HepG2 (cell line): ENCODE results near the gene ANO9. TPM values are rescaled to one million over a fixed set of nuclear protein-coding genes. Genes with fewer than 3 reads are reported as not detected.
A peak's percentile ranks its signal among the peaks of the same experiment; 100 is the strongest.

Experiments used
- ATAC-seq: fragments of 200-7000 bp; cut with Tn5 transposase; 3 replicates; pipeline ENCODE4 v1.9.1; 2020; ENCODE audit warnings: mild to moderate bottlenecking, moderate library complexity
- BruUV-seq: library from RNA; stranded (reverse); fragments of 400-500 nt; replicated peaks from 2 replicates; lab custom pipeline; 2021; lab: Mats Ljungman, UMichigan
- CTCF ChIA-PET: fragments of 300-600 bp; formaldehyde crosslinking; extraction: SDS; loops from one replicate; lab custom pipeline; 2021; ENCODE audit warnings: low total read pairs, inconsistent platforms, low intra/inter-chr PET ratio; lab: Yijun Ruan, JAX
- POLR2A ChIA-PET: fragments of 350-600 bp; sonication (Branson Sonifier 250); formaldehyde crosslinking; loops from one replicate; lab custom pipeline; 2020; ENCODE audit warnings: antibody characterized with exemption, inconsistent platforms; lab: Yijun Ruan, JAX
- DNase-seq: peaks from one replicate; pipeline ENCODE4 v3.0.0-alpha.2; 2015; ENCODE audit warnings: low spot score
- FAIRE-seq: peaks from 3 replicates; lab custom pipeline; 2011; peaks lifted over from hg19 to GRCh38; lab: Jason Lieb, UNC
- H2AFZ ChIP-seq: one replicate; pipeline ENCODE4 v1.6.1; 2011; ENCODE audit warnings: low read length, inconsistent platforms
- H3K27ac ChIP-seq: fragments of 300-600 bp; 3 replicates; pipeline ENCODE4 v1.8.0; 2011; ENCODE audit warnings: mixed run types, mild to moderate bottlenecking, mixed read lengths, low read length, inconsistent platforms; ENCODE audit not compliant: insufficient read depth; ENCODE audit errors: extremely low read length
- H3K27me3 ChIP-seq, 2 experiments: fragments of 200-600 bp in 1 of 2; 2 replicates in 1 of 2; 3 replicates in 1 of 2; pipeline versions ENCODE4 v1.6.0 to v1.8.0; 2011; ENCODE audit warnings: low read length in 2 of 2, mild to moderate bottlenecking in 2 of 2, moderate library complexity in 2 of 2, inconsistent platforms in 1 of 2; ENCODE audit not compliant: insufficient read depth in 2 of 2, control insufficient read depth in 1 of 2
- H3K36me3 ChIP-seq, 2 experiments: fragments of 200-600 bp in 1 of 2; replicated peaks in 1 of 2; 2 replicates in 1 of 2; 3 replicates in 1 of 2; pipeline versions ENCODE4 v1.5.1 to v1.8.0; 2011; ENCODE audit warnings: low read length in 2 of 2, inconsistent platforms in 1 of 2; ENCODE audit not compliant: insufficient read depth in 2 of 2, control insufficient read depth in 1 of 2
- H3K4me1 ChIP-seq: 2 replicates; pipeline ENCODE4 v1.5.1; 2012; ENCODE audit warnings: low read length, inconsistent platforms; ENCODE audit not compliant: insufficient read depth
- H3K4me2 ChIP-seq: 2 replicates; pipeline ENCODE4 v1.6.0; 2011; ENCODE audit warnings: low read depth, low read length, inconsistent platforms
- H3K4me3 ChIP-seq, 3 experiments: fragments of 200-600 bp in 1 of 3; sonication (generic), shearing (Covaris generic) in 1 of 3; replicated peaks in 1 of 3; 2 replicates each; pipeline ENCODE4 v1.5.1; 2011 to 2016; ENCODE audit warnings: low read length in 3 of 3, inconsistent platforms in 2 of 3, low read depth in 2 of 3, mild to moderate bottlenecking in 2 of 3, control low read depth in 1 of 3, mixed read lengths in 1 of 3; ENCODE audit not compliant: insufficient read depth in 1 of 3
- H3K79me2 ChIP-seq: one replicate; pipeline ENCODE4 v1.6.1; 2011; ENCODE audit warnings: low read length, inconsistent platforms; ENCODE audit not compliant: insufficient read depth
- H3K9ac ChIP-seq: 2 replicates; pipeline ENCODE4 v1.6.0; 2011; ENCODE audit warnings: mild to moderate bottlenecking, low read depth, low read length, inconsistent platforms; ENCODE audit not compliant: insufficient read depth
- H3K9me3 ChIP-seq: 2 replicates; pipeline ENCODE4 v1.5.1; 2012; ENCODE audit warnings: mild to moderate bottlenecking, low read length
- H4K20me1 ChIP-seq: 2 replicates; pipeline ENCODE4 v1.6.0; 2011; ENCODE audit warnings: inconsistent platforms, mild to moderate bottlenecking, low read length, moderate library complexity; ENCODE audit not compliant: insufficient read depth
- CEBPB ChIP-seq: IDR thresholded peaks from 2 replicates; pipeline ENCODE4 v1.6.1; 2011; ENCODE audit warnings: low read depth, low read length, improper control_type of control experiment, borderline replicate concordance
- CREB1 ChIP-seq, 2 experiments: fragments of 450-650 bp in 1 of 2; IDR thresholded peaks; 2 replicates each; pipeline ENCODE4 v1.6.1; 2016 to 2017; ENCODE audit warnings: control low read depth in 1 of 2, mild to moderate bottlenecking in 1 of 2, missing compliant biosample characterization in 1 of 2, missing genetic modification characterization in 1 of 2
- CREB3 ChIP-seq: sonication (generic); formaldehyde crosslinking; IDR thresholded peaks from 2 replicates; pipeline ENCODE4 v1.5.0; 2020; ENCODE audit warnings: missing genetic modification reagents
- ELF4 ChIP-seq: sonication (generic); formaldehyde crosslinking; IDR thresholded peaks from 2 replicates; pipeline ENCODE4 v1.5.0; 2020; ENCODE audit warnings: missing genetic modification reagents, mild to moderate bottlenecking, moderate library complexity, borderline replicate concordance
- HDAC1 ChIP-seq: sonication (generic); formaldehyde crosslinking; IDR thresholded peaks from 2 replicates; pipeline ENCODE4 v1.5.1; 2020; ENCODE audit warnings: mild to moderate bottlenecking, missing genetic modification reagents
- HOXA3 ChIP-seq: sonication (generic); formaldehyde crosslinking; IDR thresholded peaks from 2 replicates; pipeline ENCODE4 v1.5.0; 2020; ENCODE audit warnings: missing genetic modification reagents
- MTA1 ChIP-seq: sonication (generic); formaldehyde crosslinking; IDR thresholded peaks from 2 replicates; pipeline ENCODE4 v1.4.0; 2020; ENCODE audit warnings: missing genetic modification reagents, mild to moderate bottlenecking, borderline replicate concordance
- MYC ChIP-seq: sonication (generic); formaldehyde crosslinking; IDR thresholded peaks from 2 replicates; pipeline ENCODE4 v1.9.0; 2021; ENCODE audit warnings: missing genetic modification reagents, borderline replicate concordance
- SP2 ChIP-seq: sonication (generic); formaldehyde crosslinking; IDR thresholded peaks from 2 replicates; pipeline ENCODE4 v1.5.1; 2020; ENCODE audit warnings: mild to moderate bottlenecking, missing genetic modification reagents
- SRSF1 ChIP-seq: fragments of 200-400 bp; formaldehyde crosslinking; optimal IDR thresholded peaks from 2 replicates; pipeline ENCODE3; 2017; ENCODE audit warnings: mild to moderate bottlenecking, low read depth, low read length, moderate library complexity
- TAF1 ChIP-seq: sonication (generic); formaldehyde crosslinking; IDR thresholded peaks from 2 replicates; pipeline ENCODE4 v1.4.0; 2020; ENCODE audit warnings: missing genetic modification reagents
- YEATS2 ChIP-seq: sonication (generic); formaldehyde crosslinking; IDR thresholded peaks from 2 replicates; pipeline ENCODE4 v1.4.0; 2020; ENCODE audit warnings: missing genetic modification reagents, borderline replicate concordance
- ZBTB25 ChIP-seq: IDR thresholded peaks from 2 replicates; pipeline ENCODE4 v1.6.1; 2018; ENCODE audit warnings: missing genetic modification reagents
- ZBTB7A ChIP-seq: sonication (generic); formaldehyde crosslinking; IDR thresholded peaks from 2 replicates; pipeline ENCODE4 v1.8.0; 2022; ENCODE audit warnings: mild to moderate bottlenecking, missing genetic modification reagents
- ZFP90 ChIP-seq: sonication (generic); formaldehyde crosslinking; IDR thresholded peaks from 2 replicates; pipeline ENCODE4 v1.8.0; 2022; ENCODE audit warnings: missing genetic modification reagents, mild to moderate bottlenecking, inconsistent platforms, borderline replicate concordance
- ZNF235 ChIP-seq: sonication (generic); formaldehyde crosslinking; IDR thresholded peaks from 2 replicates; pipeline ENCODE4 v1.8.1; 2023; ENCODE audit warnings: mild to moderate bottlenecking, missing genetic modification reagents, borderline replicate concordance
- ZSCAN21 ChIP-seq: sonication (generic); formaldehyde crosslinking; IDR thresholded peaks from 2 replicates; pipeline ENCODE4 v1.8.0; 2022; ENCODE audit warnings: mild to moderate bottlenecking, missing genetic modification reagents, moderate library complexity, borderline replicate concordance
- WGBS: methylation state at CpG from one replicate; pipeline ENCODE4 v1.1.6; 2017; ENCODE audit warnings: low lambda C conversion rate; 5-methylcytosine and 5-hydroxymethylcytosine counted together
- in situ Hi-C: cut with HindIII; loops from 2 replicates; pipeline ENCODE4 v1.10.0; 2017; ENCODE audit warnings: low pct_unique_long_range_greater_than_20kb; ENCODE audit not compliant: extremely low pct_ligation_motif_present
- intact Hi-C: fragments of 100-400 bp; cut with micrococcal nuclease; formaldehyde crosslinking; loops from one replicate; pipeline ENCODE4 v1.10.0; 2022; ENCODE audit not compliant: unreplicated experiment
- polyA plus RNA-seq, 8 experiments: library from polyadenylated mRNA; depleted of rRNA in 3 of 8; stranded (reverse) in 7 of 8; unstranded in 1 of 8; fragments of >200 nt; fragmentation: Illumina TruSeq in 4 of 8; extraction: Trizol in 4 of 8; gene quantifications; 2 replicates each; pipeline versions ENCODE4 v1.2.1 to v1.2.3, GENCODE V29; 2011 to 2016; ENCODE audit warnings: low read depth in 4 of 8, missing spikeins in 1 of 8, mixed read lengths in 1 of 8; ENCODE audit not compliant: insufficient read depth in 1 of 8
- total RNA-seq, 5 experiments: library from RNA; depleted of rRNA; stranded (reverse); fragments of >200 nt; fragmentation: Illumina TruSeq; extraction: Trizol; gene quantifications; 2 replicates each; pipeline ENCODE4 v1.2.3, GENCODE V29; 2016; ENCODE audit warnings: low read depth in 1 of 5

The ANO9 gene
- total and polyA plus RNA-seq, 2 of the 13 experiments (the other 11 are each of a cell fraction or from before 2014, with no cell fraction given): 8.9 to 14.3 TPM

GRCh38 chr11:371051-371450, 70.8 kb downstream of the ANO9 start (continued):
- TF ChIP-seq ELF4 (CRISPR knock-in tag) (no peak), ZBTB25 (CRISPR knock-in tag) (no peak)
- TF ChIP-seq, all 625 proteins: peak for 0

GRCh38 chr11:370070-370941, 71.5 kb downstream of the ANO9 start:
- DNase-seq (no peak), ATAC-seq (no peak), FAIRE-seq (no peak)
- POLR2A ChIA-PET: interaction anchor here (1.0 to 1.9 kb wide), 2 partner anchors 75 to 164 kb away, joined by 4 to 5 read pairs; partner anchors contain the start of genes BET1L and RIC8A
- Histone ChIP-seq H3K9ac (peak overlapping the region; percentile 64), H3K4me3 (peak overlapping the region; percentile 53 to 83 (median 63)), H3K27ac (no peak overlapping the region), H3K4me1 (peaks cover 56% of the 10 kb centered on the region), H4K20me1 (0 out of 2 replicates have a peak, but pooled peaks cover 4% of the 10 kb centered on the region), H3K79me2 (no peaks in the 10 kb centered on the region), H3K36me3 (peaks cover 0 to 7% of the 10 kb centered on the region in 2 experiments; a peak in 2 of 5 replicates), H2AFZ (no peak overlapping the region), H3K9me3 (no peaks in the 10 kb centered on the region), H3K27me3 (peaks cover 6 to 23% of the 10 kb centered on the region in 2 experiments; a peak in 4 of 5 replicates), H3K4me2 (peak overlapping the region; percentile 90)
- intact Hi-C loops (no loop called here), in situ Hi-C loops (no loop called here)
- TSS peak; percentile 63 for BruUV-seq
- WGBS: 32% methylated on average over 7 of the region's 42 CpGs
- CTCF ChIA-PET: no interaction called here
- TF ChIP-seq ZFP90 (CRISPR knock-in tag) (no peak), SP2 (CRISPR knock-in tag) (no peak), ZSCAN21 (CRISPR knock-in tag) (0 out of 2 replicates have a peak, but pooled peaks have one; percentile 20), CREB1 (IDR thresholded peaks at IDR 0.05) (peak; percentile 68; the same call in 1 of the 2 replicates), CREB1 (CRISPR knock-in tag; IDR thresholded peaks at IDR 0.05) (no peak), SRSF1 (peak; percentile 11), CEBPB (no peak), HOXA3 (0 out of 2 replicates have a peak, but pooled peaks have one; percentile 47), ZBTB7A (CRISPR knock-in tag) (peak; percentile 15; the same call in 1 of the 2 replicates), HDAC1 (CRISPR knock-in tag) (no peak), CREB3 (CRISPR knock-in tag) (no peak), MTA1 (CRISPR knock-in tag) (no peak), YEATS2 (CRISPR knock-in tag) (no peak), ZNF235 (CRISPR knock-in tag) (no peak), TAF1 (CRISPR knock-in tag) (no peak), MYC (CRISPR knock-in tag) (no peak; the same call in 1 of the 2 replicates)
